Measurements from ENCODE around the gene RAB43.

RAB43 gene

DNA sequence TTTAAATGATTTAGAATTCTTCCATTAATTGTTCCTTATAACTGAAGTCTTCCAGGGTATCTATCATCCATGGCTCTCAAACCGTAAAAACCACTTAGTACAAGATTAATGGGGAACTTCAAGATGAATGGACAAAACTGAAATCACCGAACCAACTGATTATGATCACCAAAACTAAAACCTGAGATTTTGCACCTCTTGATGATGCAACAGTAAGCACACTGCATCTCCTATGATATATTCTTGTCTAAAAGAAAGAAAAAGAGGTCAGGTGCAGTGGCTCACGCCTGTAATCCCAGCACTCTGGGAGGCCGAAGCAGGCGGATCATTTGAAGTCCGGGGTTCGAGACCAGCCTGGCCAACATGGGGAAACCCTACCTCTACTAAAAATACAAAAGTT, 42.9 kb upstream of the RAB43 start:
- H3K9me2 ChIP-seq (replicated peaks; ENCODE audit: low read depth, low read length): no peaks in the 10 kb centered on the region
- no peak overlapping the region for H3K9ac ChIP-seq (ENCODE audit: low read depth, low read length, poor library complexity, severe bottlenecking)
- peaks cover 21% of the 10 kb centered on the region for H3K4me1 ChIP-seq (ENCODE audit: insufficient read depth, low read length, poor library complexity, severe bottlenecking)
- peaks cover 6% of the 10 kb centered on the region for H4K20me1 ChIP-seq (ENCODE audit: insufficient read depth, low read length, poor library complexity, severe bottlenecking)
- TF ChIP-seq CTCF (conservative IDR thresholded peaks at IDR 0.05; ENCODE audit: low read length): no peak
- TF ChIP-seq EZH2phosphoT487 (IDR thresholded peaks at IDR 0.05; ENCODE audit: borderline replicate concordance): no peak
- no peaks in the 10 kb centered on the region for H3K9me3 ChIP-seq (ENCODE audit: insufficient read depth, low read depth, low read length)
- H2AFZ ChIP-seq (ENCODE audit: low read length): no peak overlapping the region
- H3K4me3 ChIP-seq (ENCODE audit: low read length, poor library complexity, severe bottlenecking): no peak overlapping the region
- H3K79me2 ChIP-seq (ENCODE audit: insufficient read depth, low read length): peaks cover 23% of the 10 kb centered on the region
- no peaks in the 10 kb centered on the region for H3K27me3 ChIP-seq (ENCODE audit: insufficient read depth, low read length, poor library complexity, severe bottlenecking)
- peaks cover 2% of the 10 kb centered on the region; the same call in 1 of the 2 replicates for H3F3A ChIP-seq (ENCODE audit: low read depth)
- H3K36me3 ChIP-seq (ENCODE audit: insufficient read depth, low read length): peaks cover 27% of the 10 kb centered on the region; the same call in 1 of the 2 replicates
- H3K4me2 ChIP-seq (ENCODE audit: low read depth, low read length, poor library complexity, severe bottlenecking): no peak overlapping the region

DNA sequence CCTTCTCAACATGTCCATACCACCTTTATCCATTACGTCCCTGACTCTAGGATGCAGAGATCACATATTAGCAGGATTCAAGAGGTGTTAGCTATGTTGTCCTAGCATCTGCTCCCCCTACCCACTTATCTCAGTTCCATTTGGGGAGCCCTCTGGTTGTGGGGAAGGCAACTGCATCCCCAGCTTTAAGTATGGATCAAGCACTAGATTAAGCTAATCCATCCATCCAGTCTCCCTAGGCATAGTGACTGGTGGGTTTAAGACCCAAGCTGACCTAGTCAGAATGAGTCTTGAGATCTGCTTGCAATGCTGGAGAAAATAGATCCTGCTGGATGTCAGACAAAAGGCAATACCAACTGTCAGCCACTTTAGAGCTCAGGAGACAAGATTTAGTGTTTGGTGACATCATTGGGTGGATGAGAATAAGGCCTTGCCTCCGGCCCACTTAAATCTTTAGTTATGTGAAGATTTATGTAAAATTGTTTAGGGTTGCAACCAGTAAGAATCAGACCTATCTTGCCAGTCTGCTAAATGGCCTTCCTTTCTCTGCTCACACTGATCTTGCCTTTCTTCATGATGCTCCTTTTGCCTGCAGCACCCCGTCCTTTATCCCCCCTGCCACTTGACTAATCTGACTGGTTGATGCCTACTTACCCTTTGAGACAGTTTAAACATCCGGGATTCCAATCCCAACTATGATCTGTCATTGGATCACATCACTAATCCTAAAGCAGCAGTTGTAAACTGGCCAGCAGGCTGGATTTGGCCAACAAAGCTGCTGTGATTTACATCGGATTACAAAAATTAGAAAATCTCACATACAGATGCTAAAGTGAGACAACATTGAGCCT, 41.4 kb upstream of the RAB43 start:
- no peaks in the 10 kb centered on the region for H3K9me3 ChIP-seq (ENCODE audit: insufficient read depth, low read depth, low read length)
- peak overlapping the region; percentile 97 for H3K4me3 ChIP-seq (ENCODE audit: low read length, poor library complexity, severe bottlenecking)
- peak overlapping the region; percentile 99 for H3K4me2 ChIP-seq (ENCODE audit: low read depth, low read length, poor library complexity, severe bottlenecking)
- peak overlapping the region; percentile 89 for H3K9ac ChIP-seq (ENCODE audit: low read depth, low read length, poor library complexity, severe bottlenecking)
- H3K4me1 ChIP-seq (ENCODE audit: insufficient read depth, low read length, poor library complexity, severe bottlenecking): peaks cover 29% of the 10 kb centered on the region
- H3F3A ChIP-seq (ENCODE audit: low read depth): peaks cover 2% of the 10 kb centered on the region; the same call in 1 of the 2 replicates
- H3K9me2 ChIP-seq (replicated peaks; ENCODE audit: low read depth, low read length): no peaks in the 10 kb centered on the region
- peaks cover 6% of the 10 kb centered on the region for H4K20me1 ChIP-seq (ENCODE audit: insufficient read depth, low read length, poor library complexity, severe bottlenecking)
- H2AFZ ChIP-seq (ENCODE audit: low read length): no peak overlapping the region
- no peaks in the 10 kb centered on the region for H3K27me3 ChIP-seq (ENCODE audit: insufficient read depth, low read length, poor library complexity, severe bottlenecking)
- H3K36me3 ChIP-seq (ENCODE audit: insufficient read depth, low read length): peaks cover 20% of the 10 kb centered on the region; the same call in 1 of the 2 replicates
- TF ChIP-seq EZH2phosphoT487 (IDR thresholded peaks at IDR 0.05; ENCODE audit: borderline replicate concordance) (no peak), CTCF (conservative IDR thresholded peaks at IDR 0.05; ENCODE audit: low read length) (peak; percentile 48)
- H3K79me2 ChIP-seq (ENCODE audit: insufficient read depth, low read length): peaks cover 35% of the 10 kb centered on the region

- Histone ChIP-seq H3K9me2 (replicated peaks; ENCODE audit: low read depth, low read length) (no peaks in the 10 kb centered on the region), H4K20me1 (ENCODE audit: insufficient read depth, low read length, poor library complexity, severe bottlenecking) (peaks cover 6% of the 10 kb centered on the region), H2AFZ (ENCODE audit: low read length) (peak overlapping the region; percentile 96), H3K9me3 (ENCODE audit: insufficient read depth, low read depth, low read length) (no peaks in the 10 kb centered on the region), H3K79me2 (ENCODE audit: insufficient read depth, low read length) (peaks cover 40% of the 10 kb centered on the region), H3K4me1 (ENCODE audit: insufficient read depth, low read length, poor library complexity, severe bottlenecking) (peaks cover 29% of the 10 kb centered on the region), H3F3A (ENCODE audit: low read depth) (peaks cover 2% of the 10 kb centered on the region; the same call in 1 of the 2 replicates), H3K9ac (ENCODE audit: low read depth, low read length, poor library complexity, severe bottlenecking) (peak overlapping the region; percentile 89), H3K36me3 (ENCODE audit: insufficient read depth, low read length) (peaks cover 13% of the 10 kb centered on the region; the same call in 1 of the 2 replicates), H3K27me3 (ENCODE audit: insufficient read depth, low read length, poor library complexity, severe bottlenecking) (no peaks in the 10 kb centered on the region), H3K4me3 (ENCODE audit: low read length, poor library complexity, severe bottlenecking) (peak overlapping the region; percentile 97), H3K4me2 (ENCODE audit: low read depth, low read length, poor library complexity, severe bottlenecking) (peak overlapping the region; percentile 99)
- no peak for TF ChIP-seq CTCF (conservative IDR thresholded peaks at IDR 0.05; ENCODE audit: low read length)
These were observed 40.3 kb upstream of the RAB43 start for GRCh38 chr3:129161860-129162271.

Data from Loucy (cell line).